Panc1 (cell line): Measurements from ENCODE around the gene UGT1A9. TPM values are rescaled to one million over a fixed set of nuclear protein-coding genes. Genes with fewer than 3 reads are reported as not detected.

Experiments used
- ATAC-seq: fragments of 200-7000 bp; cut with Tn5 transposase; 2 replicates; pipeline ENCODE4 v1.9.1; 2020; ENCODE audit warnings: mild to moderate bottlenecking, moderate library complexity
- BruUV-seq: library from RNA; stranded (reverse); fragments of 400-500 nt; replicated peaks from 2 replicates; lab custom pipeline; 2021; lab: Mats Ljungman, UMichigan
- CTCF ChIA-PET: fragments of 300-600 bp; sonication (Branson Sonifier 250); formaldehyde crosslinking; loops from one replicate; lab custom pipeline; 2022; ENCODE audit warnings: antibody characterized with exemption; lab: Charles Lee
- POLR2A ChIA-PET: fragments of 300-600 bp; sonication (Branson Sonifier 250); formaldehyde crosslinking; loops from one replicate; lab custom pipeline; 2022; ENCODE audit warnings: antibody characterized with exemption; lab: Charles Lee
- DNase-seq: peaks from one replicate; pipeline ENCODE4 v3.0.0-alpha.2; 2010; ENCODE audit warnings: low read depth, low spot score
- H3K27ac ChIP-seq: 2 replicates; pipeline ENCODE4 v1.5.1; 2011; ENCODE audit warnings: mild to moderate bottlenecking, low read length, inconsistent platforms
- H3K27me3 ChIP-seq: fragments of 200-500 bp; sonication (Bioruptor generic); 2 replicates; pipeline ENCODE4 v1.6.0; 2014; ENCODE audit warnings: low read length, inconsistent platforms; ENCODE audit not compliant: control insufficient read depth, insufficient read depth
- H3K36me3 ChIP-seq: fragments of 200-500 bp; sonication (Bioruptor generic); 2 replicates; pipeline ENCODE4 v1.5.1; 2014; ENCODE audit warnings: inconsistent platforms, mild to moderate bottlenecking, low read length, moderate library complexity; ENCODE audit not compliant: control insufficient read depth, insufficient read depth
- H3K4me1 ChIP-seq: 2 replicates; pipeline ENCODE4 v1.5.1; 2011; ENCODE audit warnings: inconsistent platforms, mild to moderate bottlenecking, low read length, moderate library complexity; ENCODE audit not compliant: control insufficient read depth, insufficient read depth
- H3K4me3 ChIP-seq, 2 experiments: 2 replicates each; pipeline ENCODE4 v1.5.1; 2011 to 2012; ENCODE audit warnings: low read depth in 2 of 2, low read length in 2 of 2, mild to moderate bottlenecking in 2 of 2, inconsistent platforms in 1 of 2, moderate library complexity in 1 of 2
- H3K9me3 ChIP-seq: fragments of 200-500 bp; sonication (Bioruptor generic); 2 replicates; pipeline ENCODE4 v1.5.1; 2014; ENCODE audit warnings: low read depth, mild to moderate bottlenecking, inconsistent platforms, low read length, moderate library complexity; ENCODE audit not compliant: control insufficient read depth, insufficient read depth
- POLR2AphosphoS5 ChIP-seq: IDR thresholded peaks from 2 replicates; pipeline ENCODE4 v1.6.1; 2012; ENCODE audit warnings: mild to moderate bottlenecking, low read depth, low read length, moderate library complexity
- REST ChIP-seq, 2 experiments: IDR thresholded peaks; 2 replicates each; pipeline ENCODE4 v1.6.1; 2011 to 2012; ENCODE audit warnings: low read depth in 2 of 2, control low read depth in 1 of 2, low read length in 1 of 2, mild to moderate bottlenecking in 1 of 2, moderate library complexity in 1 of 2; ENCODE audit not compliant: insufficient read depth in 1 of 2
- SIN3A ChIP-seq: IDR thresholded peaks from 2 replicates; pipeline ENCODE4 v1.6.1; 2012; ENCODE audit warnings: low read depth, mild to moderate bottlenecking, low read length, moderate library complexity, borderline replicate concordance; ENCODE audit not compliant: insufficient read depth
- TCF7L2 ChIP-seq: IDR thresholded peaks from 2 replicates; pipeline ENCODE4 v1.6.1; 2011; ENCODE audit warnings: mild to moderate bottlenecking, low read depth, low read length, inconsistent platforms
- in situ Hi-C: cut with HindIII; loops from 2 replicates; pipeline ENCODE4 v1.10.0; 2016; ENCODE audit warnings: low sequenced_read_pairs, low pct_unique_long_range_greater_than_20kb
- intact Hi-C: fragments of 100-400 bp; cut with micrococcal nuclease; formaldehyde crosslinking; loops from one replicate; pipeline ENCODE4 v1.10.0; 2022; ENCODE audit not compliant: unreplicated experiment
- total RNA-seq: library from RNA; stranded (reverse); gene quantifications from one replicate; pipeline ENCODE4 v1.2.1, GENCODE V29; 2021; ENCODE audit not compliant: unreplicated experiment
- TF ChIP-seq, protein P1 (sequence below): fragments of 450-650 bp; IDR thresholded peaks from 2 replicates; pipeline ENCODE4 v1.5.1; 2017; ENCODE audit warnings: mild to moderate bottlenecking

Gene UGT1A9
- total RNA-seq, 1 experiment from 2014 or later, result not detected

DNA sequence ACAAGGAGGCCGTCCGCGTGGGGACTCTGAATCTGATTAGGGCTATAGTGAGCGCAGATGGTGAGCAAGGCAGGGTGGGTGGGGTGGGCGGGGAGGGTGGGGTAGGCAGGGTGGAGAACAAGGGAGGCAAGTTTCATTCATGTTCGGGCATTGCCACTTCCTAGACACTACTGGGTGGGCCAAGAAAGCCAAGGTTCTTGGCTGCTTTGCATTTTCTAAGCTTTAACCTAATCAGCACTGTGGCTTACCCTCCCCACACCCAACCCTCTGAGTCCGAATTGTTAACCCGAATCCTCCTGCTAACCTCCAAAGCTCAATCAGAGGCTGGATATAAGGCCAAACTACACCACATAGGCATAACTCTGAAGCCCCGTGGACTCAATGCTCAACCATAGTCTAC is 124.6 kb downstream of the UGT1A9 start:
- H3K27ac ChIP-seq, result no peak overlapping the region
- in situ Hi-C loops (no loop called here), intact Hi-C loops (no loop called here)
- POLR2A ChIA-PET, result no interaction called here
- no peak for ATAC-seq
- no peaks in the 10 kb centered on the region for H3K4me1 ChIP-seq
- no peaks in the 10 kb centered on the region for H3K27me3 ChIP-seq
- H3K9me3 ChIP-seq, result no peaks in the 10 kb centered on the region
- CTCF ChIA-PET, result no interaction called here
- DNase-seq, result no peak
- no TSS peak for BruUV-seq
- TF ChIP-seq TCF7L2, result no peak
- TF ChIP-seq, protein P1, sequence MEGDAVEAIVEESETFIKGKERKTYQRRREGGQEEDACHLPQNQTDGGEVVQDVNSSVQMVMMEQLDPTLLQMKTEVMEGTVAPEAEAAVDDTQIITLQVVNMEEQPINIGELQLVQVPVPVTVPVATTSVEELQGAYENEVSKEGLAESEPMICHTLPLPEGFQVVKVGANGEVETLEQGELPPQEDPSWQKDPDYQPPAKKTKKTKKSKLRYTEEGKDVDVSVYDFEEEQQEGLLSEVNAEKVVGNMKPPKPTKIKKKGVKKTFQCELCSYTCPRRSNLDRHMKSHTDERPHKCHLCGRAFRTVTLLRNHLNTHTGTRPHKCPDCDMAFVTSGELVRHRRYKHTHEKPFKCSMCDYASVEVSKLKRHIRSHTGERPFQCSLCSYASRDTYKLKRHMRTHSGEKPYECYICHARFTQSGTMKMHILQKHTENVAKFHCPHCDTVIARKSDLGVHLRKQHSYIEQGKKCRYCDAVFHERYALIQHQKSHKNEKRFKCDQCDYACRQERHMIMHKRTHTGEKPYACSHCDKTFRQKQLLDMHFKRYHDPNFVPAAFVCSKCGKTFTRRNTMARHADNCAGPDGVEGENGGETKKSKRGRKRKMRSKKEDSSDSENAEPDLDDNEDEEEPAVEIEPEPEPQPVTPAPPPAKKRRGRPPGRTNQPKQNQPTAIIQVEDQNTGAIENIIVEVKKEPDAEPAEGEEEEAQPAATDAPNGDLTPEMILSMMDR, result no peak
- no peak for TF ChIP-seq REST (IDR thresholded peaks at IDR 0.05; ENCODE audit: insufficient read depth in 1 of 2, low read depth in 2 of 2, low read length in 1 of 2)
- TF ChIP-seq POLR2AphosphoS5, result no peak
- TF ChIP-seq SIN3A, result no peak
- H3K36me3 ChIP-seq, result no peaks in the 10 kb centered on the region
- H3K4me3 ChIP-seq, result no peak overlapping the region

- in situ Hi-C loops, result no loop called here
- no peak overlapping the region for H3K27ac ChIP-seq
- no peaks in the 10 kb centered on the region for H3K9me3 ChIP-seq
- H3K4me3 ChIP-seq, result no peak overlapping the region
- ATAC-seq (no peak), DNase-seq (no peak)
- no TSS peak for BruUV-seq
- no peaks in the 10 kb centered on the region for H3K27me3 ChIP-seq
- ChIA-PET CTCF (no interaction called here), POLR2A (no interaction called here)
- H3K4me1 ChIP-seq, result no peaks in the 10 kb centered on the region
- TF ChIP-seq REST (IDR thresholded peaks at IDR 0.05; ENCODE audit: insufficient read depth in 1 of 2, low read depth in 2 of 2, low read length in 1 of 2) (no peak), TCF7L2 (no peak), SIN3A (no peak), POLR2AphosphoS5 (no peak)
- TF ChIP-seq, protein P1, result no peak
- no peaks in the 10 kb centered on the region for H3K36me3 ChIP-seq
- intact Hi-C loops, result no loop called here
These were observed 126.8 kb downstream of the UGT1A9 start for GRCh38 chr2:233798335-233799086.
